Suprapubic skin (tissue), 4 donors: ENCODE measurements around the gene NUTM2F.
"Not testable (repeated sequence)": the region's sequence is repeated elsewhere in the genome, so short reads cannot be mapped to it uniquely, and the experiment has no call there.

Experiments
- CTCF ChIP-seq, 2 donors: fragments of 200-600 bp in 1 of 2; fragments of 450-650 bp in 1 of 2; sonication (generic) in 1 of 2; IDR thresholded peaks; one replicate each; pipeline ENCODE4 v1.5.1; 2016 to 2019; ENCODE audit warnings: antibody characterized with exemption in 2 of 2, mild to moderate bottlenecking in 1 of 2, moderate library complexity in 1 of 2
- EP300 ChIP-seq: sonication (generic); formaldehyde crosslinking; IDR thresholded peaks from one replicate; pipeline ENCODE4 v1.6.1; 2017; ENCODE audit warnings: antibody characterized with exemption
- POLR2A ChIP-seq, 2 donors: fragments of 450-650 bp; IDR thresholded peaks; one replicate each; pipeline ENCODE4 v1.6.1; 2017; ENCODE audit warnings: antibody characterized with exemption in 2 of 2, mild to moderate bottlenecking in 2 of 2, moderate library complexity in 2 of 2
- POLR2AphosphoS5 ChIP-seq, 3 donors: sonication (generic); formaldehyde crosslinking; IDR thresholded peaks; one replicate each; pipeline ENCODE4 v1.6.1; 2017; ENCODE audit warnings: antibody characterized with exemption in 3 of 3

GRCh38 chr9:94325583-94325982, 2.9 kb downstream of the NUTM2F start:
- not testable (repeated sequence) for TF ChIP-seq CTCF (IDR thresholded peaks at IDR 0.05); POLR2AphosphoS5 (IDR thresholded peaks at IDR 0.05); POLR2A (IDR thresholded peaks at IDR 0.05); EP300
